Stimulated activated CD8-positive, alpha-beta memory T cell treated with anti-CD3 and anti-CD28 coated beads, Interleukin-7, amount 100 ng/mL, for 24 hours (primary cell): ENCODE data around the gene NPTXR.

Experiments
- DNase-seq: peaks from one replicate; pipeline ENCODE4 v3.0.0-alpha.2; 2020; ENCODE audit warnings: low read depth

Gene NPTXR

GRCh38 chr22:38793721-38794466 lies 49.9 kb downstream of the NPTXR start, which contains the start of gene DNAL4:
TSS of gene DNAL4 (minus strand) at chr22:38794143. CDS start at chr22:38782731, 11,412 bp downstream.
- peak; percentile 76 for DNase-seq

GRCh38 chr22:38793317-38793716 lies 50.5 kb downstream of the NPTXR start:
- DNase-seq: no peak

GRCh38 chr22:38792833-38793232 lies 51.0 kb downstream of the NPTXR start:
- no peak for DNase-seq

- no peak for DNase-seq
Measured at GRCh38 chr22:38789606-38790005, 54.2 kb downstream of the NPTXR start.

GRCh38 chr22:38788846-38789245 lies 55.0 kb downstream of the NPTXR start:
- DNase-seq: no peak

- DNase-seq: no peak
Measured at GRCh38 chr22:38788021-38788816, 55.6 kb downstream of the NPTXR start.

- DNase-seq: no peak
Measured at GRCh38 chr22:38786631-38787030, 57.2 kb downstream of the NPTXR start.

- DNase-seq: no peak
Measured at GRCh38 chr22:38784856-38785255, 59.0 kb downstream of the NPTXR start.

- DNase-seq: no peak
Measured at GRCh38 chr22:38784035-38784434, 59.8 kb downstream of the NPTXR start.

- DNase-seq: no peak
Measured at GRCh38 chr22:38783095-38783615, 60.7 kb downstream of the NPTXR start.

- no peak for DNase-seq
Measured at GRCh38 chr22:38782402-38783094, 61.3 kb downstream of the NPTXR start.

GRCh38 chr22:38781033-38781432 lies 62.8 kb downstream of the NPTXR start:
- no peak for DNase-seq

- no peak for DNase-seq
Measured at GRCh38 chr22:38777087-38777671, 66.6 kb downstream of the NPTXR start.

- no peak for DNase-seq
Measured at GRCh38 chr22:38776086-38776485, 67.7 kb downstream of the NPTXR start.

- no peak for DNase-seq
Measured at GRCh38 chr22:38775656-38776055, 68.2 kb downstream of the NPTXR start.

- no peak for DNase-seq
Measured at GRCh38 chr22:38774496-38775166, 69.2 kb downstream of the NPTXR start.

- DNase-seq: no peak
Measured at GRCh38 chr22:38773363-38773946, 70.4 kb downstream of the NPTXR start.

GRCh38 chr22:38772623-38772873 lies 71.3 kb downstream of the NPTXR start:
- no peak for DNase-seq

GRCh38 chr22:38770257-38770949 lies 73.4 kb downstream of the NPTXR start:
- no peak for DNase-seq
